Measurements from ENCODE around the gene HSPA1L.
"Not testable (repeated sequence)": the region's sequence is repeated elsewhere in the genome, so short reads cannot be mapped to it uniquely, and the experiment has no call there.

The HSPA1L gene

GRCh38 chr6:31811645-31812044, 3.4 kb downstream of the HSPA1L start:
- DNase-seq, result no peak

- DNase-seq, result not testable (repeated sequence)
Measured at GRCh38 chr6:31808599-31808998, 6.5 kb downstream of the HSPA1L start.

- DNase-seq, result peak; percentile 96
Measured at GRCh38 chr6:31806470-31807272, 8.4 kb downstream of the HSPA1L start, which contains the start of gene LSM2. Gene LSM2 (minus strand): TSS chr6:31806966. CDS start chr6:31806757, 209 bp downstream.

- DNase-seq, result no peak
Measured at GRCh38 chr6:31805939-31806469, 9.1 kb downstream of the HSPA1L start.

GRCh38 chr6:31801031-31801927, 13.8 kb downstream of the HSPA1L start:
- DNase-seq, result not testable (repeated sequence)

GRCh38 chr6:31799781-31800180, 15.3 kb downstream of the HSPA1L start:
- no peak for DNase-seq

GRCh38 chr6:31797588-31797987, 17.5 kb downstream of the HSPA1L start:
- no peak for DNase-seq

GRCh38 chr6:31796993-31797385, 18.1 kb downstream of the HSPA1L start:
- no peak for DNase-seq

GRCh38 chr6:31795616-31796298, 19.3 kb downstream of the HSPA1L start, which contains the start of gene VARS1:
Gene VARS1 (minus strand): TSS chr6:31795752. CDS start chr6:31795217, 535 bp downstream.
- DNase-seq, result peak; percentile 97

- no peak for DNase-seq
Measured at GRCh38 chr6:31794866-31795615, 20.0 kb downstream of the HSPA1L start.

GRCh38 chr6:31794294-31794865, 20.7 kb downstream of the HSPA1L start:
- no peak for DNase-seq

- not testable (repeated sequence) for DNase-seq
Measured at GRCh38 chr6:31793927-31794245, 21.2 kb downstream of the HSPA1L start.

GRCh38 chr6:31792761-31793171, 22.3 kb downstream of the HSPA1L start:
- DNase-seq, result peak; percentile 82

- DNase-seq, result no peak
Measured at GRCh38 chr6:31792090-31792374, 23.1 kb downstream of the HSPA1L start.

- DNase-seq, result peak; percentile 89
Measured at GRCh38 chr6:31791324-31792089, 23.6 kb downstream of the HSPA1L start.

- DNase-seq, result no peak
Measured at GRCh38 chr6:31785475-31785874, 29.6 kb downstream of the HSPA1L start.

- DNase-seq, result no peak
Measured at GRCh38 chr6:31784098-31784925, 30.8 kb downstream of the HSPA1L start.

GRCh38 chr6:31782126-31782855, 32.8 kb downstream of the HSPA1L start:
- no peak for DNase-seq

All from 8988T (cell line).